Putamen (tissue), 1 donor: ENCODE data around the gene DAPK1.
A peak's percentile ranks its signal among the peaks of the same experiment; 100 is the strongest.

ENCODE experiments used
- DNase-seq: peaks from one replicate; pipeline ENCODE4 v3.0.0-alpha.2; 2016; ENCODE audit warnings: low spot score

The DAPK1 gene

DNA sequence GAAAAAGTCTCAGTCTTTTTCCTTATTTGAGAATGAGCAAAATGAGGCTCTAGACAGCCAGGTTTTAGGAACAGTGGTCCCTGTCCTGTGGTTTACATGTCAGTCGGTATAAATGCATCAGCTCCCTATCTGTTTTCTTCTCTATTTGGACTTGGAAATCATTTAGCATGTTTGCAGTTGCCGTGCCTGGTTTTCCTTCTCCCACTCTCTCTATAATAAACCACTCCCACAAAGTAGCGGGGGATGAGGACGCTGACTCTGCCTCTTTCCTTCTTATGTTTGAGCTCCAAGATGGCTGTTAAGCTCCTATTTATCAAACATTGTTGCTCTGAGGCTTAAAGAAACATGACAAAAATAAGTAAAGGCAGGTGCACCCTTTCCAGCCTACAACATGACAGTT, 171.1 kb downstream of the DAPK1 start:
- DNase-seq = no peak

DNA sequence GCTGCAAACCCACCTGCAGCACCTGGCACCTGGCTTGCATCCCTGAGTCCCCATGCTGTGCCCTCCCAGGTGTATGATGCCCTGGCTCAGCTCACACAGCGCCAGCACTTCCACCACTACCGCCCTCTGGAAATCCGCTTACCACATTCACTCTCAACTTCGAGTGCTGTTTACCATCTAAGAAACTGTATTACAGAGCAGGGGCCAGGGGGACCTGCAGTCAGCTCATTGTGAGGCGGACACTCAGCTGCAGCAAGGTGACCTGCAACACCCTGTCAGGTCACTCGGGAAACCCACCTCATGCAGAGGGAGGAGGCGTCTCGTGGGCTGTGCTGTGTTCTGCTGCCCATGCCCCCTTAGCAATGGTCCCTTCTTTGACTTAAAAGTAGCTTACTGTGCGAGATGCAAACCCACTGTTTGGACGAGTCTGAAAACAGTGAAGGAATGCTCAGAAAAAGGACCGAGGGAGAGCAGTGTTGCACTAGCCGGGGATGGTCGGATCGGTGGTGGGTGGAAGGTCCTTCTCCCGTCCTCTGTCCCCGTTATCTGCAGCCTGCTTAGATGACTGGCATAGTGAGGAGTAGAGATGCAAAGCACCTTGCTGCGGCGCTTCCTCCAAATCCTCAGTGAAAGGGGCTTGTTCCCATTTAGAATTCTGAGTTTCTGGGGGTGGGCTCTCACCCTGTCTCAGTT, 173.1 kb downstream of the DAPK1 start:
- DNase-seq = no peak

DNA sequence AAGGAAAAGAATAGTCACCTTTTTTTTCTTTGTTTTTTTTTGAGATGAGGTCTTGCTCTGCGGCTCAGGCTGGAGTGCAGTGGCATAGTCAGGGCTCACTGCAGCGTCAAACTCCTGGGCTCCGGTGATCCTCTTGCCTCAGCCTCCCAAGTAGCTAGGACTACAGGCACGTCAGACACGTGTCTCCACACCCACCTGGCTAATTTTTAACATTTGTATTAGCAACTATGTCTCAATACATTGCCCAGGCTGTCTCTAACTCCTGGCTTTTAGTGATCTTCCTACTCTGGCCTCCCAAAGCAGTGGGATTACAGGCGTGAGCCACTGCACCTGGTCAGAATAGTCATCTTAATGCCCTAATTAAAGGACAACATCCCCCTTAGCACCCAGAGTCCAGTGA, 173.8 kb downstream of the DAPK1 start:
- no peak for DNase-seq

DNA sequence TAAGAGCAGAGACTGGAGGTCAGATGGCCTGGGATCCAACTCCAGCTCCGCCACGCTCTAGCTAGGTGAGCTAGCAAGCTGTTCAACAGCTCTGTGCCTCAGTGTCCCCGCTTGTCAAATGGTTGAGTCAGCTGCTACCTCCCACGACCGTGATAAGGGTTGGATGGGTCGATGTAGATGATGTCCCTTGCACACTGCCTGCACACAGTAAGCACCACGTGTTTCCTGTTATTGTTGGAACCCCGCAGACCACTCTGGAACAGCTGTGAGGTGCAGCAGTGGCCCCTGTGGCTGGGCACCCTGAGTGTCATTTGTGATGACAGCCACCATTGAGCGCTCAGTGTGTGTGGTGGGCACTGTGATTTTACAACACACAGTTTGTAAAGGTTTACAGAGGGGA, 174.3 kb downstream of the DAPK1 start:
- no peak for DNase-seq

DNA sequence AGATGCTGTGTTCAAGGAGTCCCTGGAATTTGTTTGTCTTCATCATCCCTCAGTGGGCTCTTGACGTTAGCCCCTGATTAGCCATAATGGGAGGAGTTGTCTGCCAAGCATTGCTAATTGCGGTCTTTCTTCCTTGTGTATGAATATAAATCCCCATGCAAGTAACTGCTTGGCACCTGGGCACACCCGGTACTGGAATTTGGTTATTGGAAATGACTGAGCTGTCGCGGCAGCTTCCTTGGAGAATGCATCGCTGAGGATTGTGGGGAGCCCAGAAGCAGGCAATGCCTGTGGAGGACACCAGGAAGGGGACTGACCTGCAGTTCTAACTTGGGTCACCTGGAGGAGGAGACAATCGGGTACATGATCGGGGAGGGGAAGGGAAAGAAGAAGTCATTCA, 174.9 kb downstream of the DAPK1 start:
- DNase-seq = no peak

DNA sequence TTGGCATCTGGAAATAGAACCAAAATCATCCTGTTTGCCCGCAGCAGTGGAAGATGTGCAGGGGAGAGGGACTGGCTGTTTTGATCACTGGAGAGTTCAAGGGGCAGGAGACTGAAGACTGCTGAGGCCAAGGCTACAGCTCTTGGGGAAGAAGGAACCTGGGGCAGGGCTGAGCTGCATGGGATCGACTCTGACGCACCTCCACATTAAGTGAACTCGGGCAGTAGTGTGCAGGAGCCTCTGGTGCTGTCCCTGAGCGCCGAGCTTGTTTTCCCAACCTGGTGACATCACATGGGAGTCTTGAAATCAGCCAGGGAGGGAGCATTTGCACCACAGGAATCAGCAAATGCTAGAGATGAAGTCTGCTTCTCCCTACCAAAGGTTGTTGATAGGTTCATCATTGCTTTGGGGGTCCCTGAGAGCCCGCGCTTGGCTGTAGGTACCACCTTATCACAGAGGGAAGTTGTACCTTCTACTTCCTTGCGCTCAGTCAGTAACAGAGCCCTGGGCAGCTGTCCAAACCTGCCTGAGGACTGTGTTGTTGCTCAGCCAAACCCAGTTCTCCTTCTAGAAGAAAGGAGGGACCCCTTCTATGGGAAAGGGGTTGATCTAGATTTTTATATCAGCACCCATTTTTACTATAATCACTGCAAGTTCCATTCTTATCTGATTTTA, 175.9 kb downstream of the DAPK1 start:
- DNase-seq = no peak

DNA sequence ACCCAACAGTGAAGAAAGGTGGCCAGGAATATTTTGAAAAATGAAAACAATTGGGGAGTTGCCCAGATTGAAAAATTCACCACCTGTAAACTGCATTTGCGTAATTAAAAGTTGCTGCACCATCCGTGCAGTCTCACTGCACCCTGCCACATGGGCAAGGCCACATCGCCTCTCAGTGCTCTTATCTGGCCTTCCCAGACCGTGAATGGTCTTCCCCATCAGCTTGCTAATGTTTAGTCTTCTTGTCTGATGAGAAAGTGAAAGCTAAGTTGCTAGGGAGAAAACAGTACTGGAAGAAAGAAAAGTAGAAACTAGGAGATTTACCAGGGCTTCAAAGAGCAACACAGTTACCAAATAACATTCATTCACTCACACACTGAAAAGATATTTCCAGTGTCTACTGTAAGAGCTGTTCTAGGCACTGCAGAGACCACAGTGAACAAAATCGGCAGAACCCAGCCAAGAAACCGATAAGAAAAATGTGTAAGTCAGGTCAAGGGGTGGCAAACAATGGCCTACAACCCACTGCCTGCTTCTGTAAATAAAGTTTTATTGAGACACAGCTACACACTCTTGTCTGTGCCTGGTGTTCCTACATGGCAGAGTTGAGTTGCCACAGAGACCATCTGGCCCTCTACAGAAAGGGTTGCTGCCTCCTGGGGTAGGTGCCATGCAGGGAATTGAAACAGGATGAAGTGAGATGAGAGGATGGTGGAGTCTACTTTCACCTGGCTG, 177.1 kb downstream of the DAPK1 start:
- DNase-seq = no peak

DNA sequence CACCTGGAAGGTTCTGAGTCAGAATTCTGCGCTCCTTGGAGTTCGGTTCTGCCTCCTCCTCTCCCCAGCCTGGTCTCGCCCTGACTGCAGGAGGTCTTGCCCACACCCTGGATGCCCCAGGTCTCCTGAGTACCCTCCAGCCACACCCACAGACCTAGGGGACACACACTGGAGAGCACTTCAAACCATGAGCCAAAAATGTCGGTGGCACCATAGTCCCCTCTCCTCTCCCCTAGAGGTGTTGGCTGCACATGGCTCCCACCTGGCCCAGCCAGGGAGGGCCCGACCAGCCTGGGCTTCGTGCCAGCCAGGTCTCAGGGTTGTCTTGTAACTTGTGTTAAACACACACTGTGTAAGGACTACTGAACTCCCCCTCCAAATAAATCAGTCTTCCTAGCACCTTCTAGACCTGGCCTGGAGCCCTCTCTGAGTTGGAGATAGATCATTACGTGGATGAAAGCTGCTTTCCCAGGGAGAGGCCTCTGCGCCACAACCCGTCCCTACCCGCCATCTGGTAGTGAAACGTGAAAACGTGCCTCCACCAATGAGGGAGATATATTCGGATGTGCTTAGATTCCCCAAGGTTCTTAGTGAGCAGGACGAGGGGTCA, 178.3 kb downstream of the DAPK1 start:
- no peak for DNase-seq

DNA sequence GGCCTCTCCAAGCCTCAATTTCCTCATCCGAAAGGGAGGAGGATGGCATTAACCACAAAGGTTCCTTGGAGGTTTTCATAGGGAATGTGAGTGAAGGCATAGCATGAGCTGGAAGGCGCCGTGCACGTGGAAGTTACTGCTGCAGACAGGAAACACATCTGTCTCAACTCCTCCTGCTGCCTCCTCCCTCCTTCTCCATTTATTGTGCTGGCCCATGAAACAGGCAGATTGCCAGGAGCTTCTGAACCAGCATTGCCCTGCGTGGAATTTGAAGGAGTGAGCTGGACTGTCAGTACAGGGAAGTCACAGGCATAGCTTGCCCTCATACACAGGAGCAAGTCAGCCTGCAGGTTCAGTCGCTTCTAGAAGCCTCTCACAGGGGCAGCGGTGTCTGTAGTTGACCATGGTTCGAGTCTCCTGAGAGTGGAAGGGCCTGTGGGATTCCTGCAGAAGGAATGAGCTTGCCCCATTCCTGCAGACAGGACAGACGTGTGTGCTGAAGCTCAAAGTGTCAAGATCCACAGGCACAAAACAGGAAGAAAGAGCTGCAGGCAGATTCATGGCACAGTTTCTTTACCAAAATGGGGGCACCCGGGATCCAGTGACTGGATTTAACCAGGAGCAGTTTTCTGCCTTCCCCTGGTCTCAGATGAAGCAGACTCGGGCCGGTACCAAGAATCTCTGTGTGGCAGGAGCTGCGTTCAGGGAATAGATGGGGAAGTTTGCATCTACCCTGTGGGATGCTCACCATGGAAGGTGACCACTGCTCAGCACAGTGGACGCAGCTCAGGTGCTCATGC, 179.5 kb downstream of the DAPK1 start:
- DNase-seq = no peak

DNA sequence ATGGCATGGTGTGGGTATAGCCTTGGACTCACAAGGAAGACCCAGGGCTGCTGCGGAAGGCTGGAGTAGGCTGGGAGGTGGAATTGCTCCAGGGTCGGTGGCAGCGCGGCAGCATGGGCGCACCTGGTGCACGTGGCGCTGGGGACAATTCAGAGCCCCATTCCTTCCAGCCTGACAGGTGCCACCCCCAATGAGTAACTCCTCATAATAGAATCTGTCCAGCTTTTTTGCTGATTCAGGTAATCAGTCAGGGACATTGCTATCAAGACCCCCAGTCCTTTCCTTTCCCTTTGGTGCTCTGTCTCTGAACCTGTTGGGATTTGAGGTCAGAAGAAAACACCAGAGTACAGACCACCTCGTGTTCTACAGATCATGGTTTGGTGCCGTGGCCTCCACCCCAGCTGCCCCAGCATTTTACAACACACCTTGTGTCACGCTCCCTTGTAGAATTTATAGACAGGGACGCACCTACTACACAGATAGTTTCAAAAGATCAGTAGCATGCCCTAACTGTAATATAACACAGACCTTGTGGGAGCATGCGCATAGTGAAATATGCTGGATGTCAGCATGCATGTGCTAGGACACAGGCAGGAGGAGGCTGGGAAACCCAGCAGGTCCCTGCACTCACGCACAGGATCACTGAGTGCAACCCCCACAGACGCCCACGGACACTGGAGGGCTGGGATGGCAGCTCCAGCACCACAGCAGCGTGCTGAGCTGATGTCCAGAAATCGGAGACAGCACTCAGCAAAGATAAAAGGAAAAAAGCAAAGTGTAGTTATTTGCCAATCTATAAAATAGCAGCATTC, 180.3 kb downstream of the DAPK1 start:
- DNase-seq = no peak

DNA sequence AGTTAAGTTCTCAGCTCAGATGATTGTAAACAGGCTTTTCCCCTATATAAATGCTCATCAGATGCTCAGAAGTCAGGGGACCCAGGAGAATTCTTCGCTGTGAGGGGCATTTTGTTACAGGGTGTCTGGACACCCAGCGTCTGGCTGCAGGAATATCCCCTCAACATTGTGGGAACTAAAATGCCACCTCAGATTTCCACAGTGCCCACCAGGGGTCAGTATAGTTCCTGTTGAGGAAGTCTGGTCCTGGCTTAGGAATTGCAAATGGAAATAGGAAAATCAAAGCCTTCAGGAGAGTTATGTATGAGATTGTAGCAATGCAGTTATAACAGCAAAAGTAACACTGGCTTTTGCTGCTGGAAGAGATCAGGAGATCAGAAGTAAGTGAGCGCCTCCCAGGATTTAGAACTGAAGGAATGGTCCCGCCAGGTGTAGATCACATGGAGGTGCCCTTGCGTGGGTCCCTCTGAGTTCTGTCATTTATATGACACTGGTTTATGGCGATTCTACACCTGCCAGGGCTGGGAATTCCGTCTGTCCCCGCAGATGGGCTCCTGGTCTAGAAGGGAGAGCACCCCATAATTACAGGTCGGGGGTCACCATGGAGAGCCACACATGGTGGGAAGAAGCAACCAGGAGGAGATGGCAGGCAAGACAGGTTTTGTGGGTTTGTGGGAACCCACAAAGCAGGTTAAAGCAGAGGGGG, 181.1 kb downstream of the DAPK1 start:
- peak; percentile 52 for DNase-seq

DNA sequence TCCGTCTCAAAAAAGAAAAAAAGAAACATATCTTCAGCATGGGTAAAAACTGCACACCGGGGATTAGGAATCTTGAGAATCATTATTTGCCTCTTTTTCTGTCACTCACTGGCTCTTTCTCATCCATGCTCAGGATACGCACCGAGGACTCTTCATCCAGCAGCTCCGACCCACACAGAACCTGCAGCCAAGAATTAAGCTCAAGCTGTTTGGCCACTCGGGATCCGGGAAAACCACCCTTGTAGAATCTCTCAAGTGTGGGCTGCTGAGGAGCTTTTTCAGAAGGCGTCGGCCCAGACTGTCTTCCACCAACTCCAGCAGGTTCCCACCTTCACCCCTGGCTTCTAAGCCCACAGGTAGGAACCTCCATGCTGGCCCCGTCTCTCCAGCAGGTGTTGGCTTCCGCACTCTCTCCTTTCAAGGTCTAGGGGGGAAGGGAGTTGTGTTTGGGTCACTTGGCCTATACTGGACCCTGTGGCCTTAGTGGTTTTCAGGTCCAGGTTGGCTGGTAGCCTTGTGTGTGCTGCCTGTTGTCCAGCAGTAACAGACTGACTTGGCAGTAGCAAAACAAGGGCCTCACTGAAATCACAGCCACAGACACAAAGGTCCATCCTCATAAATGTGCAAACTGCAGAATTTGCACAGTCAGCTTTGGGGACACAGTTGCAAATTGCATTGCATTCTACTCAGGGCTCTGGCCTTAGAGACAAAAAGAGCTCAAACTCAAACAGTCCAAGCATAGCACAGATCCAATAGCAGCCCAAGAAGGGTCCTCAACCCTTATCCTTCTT, 183.8 kb downstream of the DAPK1 start:
- DNase-seq = no peak

DNA sequence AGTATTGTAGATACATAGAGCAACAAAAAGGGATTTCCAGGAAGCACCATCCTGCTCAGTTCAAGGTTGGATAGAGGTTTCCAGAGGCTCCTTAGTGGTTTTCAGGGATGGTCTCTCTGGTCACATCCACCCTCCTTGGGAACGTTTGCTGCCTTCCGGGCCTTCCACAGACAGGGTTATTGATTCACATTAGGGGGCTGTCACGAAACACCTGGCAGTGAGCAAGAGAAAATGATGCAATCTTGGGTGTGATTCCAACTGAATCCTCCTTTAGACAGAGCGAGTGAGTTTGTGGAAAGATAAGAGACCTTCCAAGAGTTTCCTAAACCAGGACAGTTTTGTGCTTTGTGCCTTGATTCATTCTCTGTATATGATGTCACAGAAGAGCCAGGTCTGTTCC, 184.4 kb downstream of the DAPK1 start:
- no peak for DNase-seq

DNA sequence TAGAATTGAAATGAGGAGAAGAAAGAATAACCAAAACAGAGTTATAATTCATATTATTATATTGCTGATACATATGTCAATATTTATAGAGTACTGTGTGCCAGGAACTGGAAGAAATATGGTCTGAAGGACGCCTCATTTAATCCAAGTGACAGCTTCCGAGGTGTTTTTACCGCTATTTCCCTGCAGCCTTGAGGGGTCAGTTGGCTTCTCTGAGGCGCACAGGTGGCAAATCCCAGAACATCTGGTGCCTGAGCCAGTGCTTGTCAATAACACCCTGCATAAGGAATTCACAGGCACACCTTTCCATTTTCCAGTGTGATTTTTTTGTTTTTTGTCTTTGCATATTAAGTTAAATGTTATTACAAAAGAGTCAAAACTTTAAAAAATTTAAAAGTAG, 185.0 kb downstream of the DAPK1 start:
- no peak for DNase-seq

DNA sequence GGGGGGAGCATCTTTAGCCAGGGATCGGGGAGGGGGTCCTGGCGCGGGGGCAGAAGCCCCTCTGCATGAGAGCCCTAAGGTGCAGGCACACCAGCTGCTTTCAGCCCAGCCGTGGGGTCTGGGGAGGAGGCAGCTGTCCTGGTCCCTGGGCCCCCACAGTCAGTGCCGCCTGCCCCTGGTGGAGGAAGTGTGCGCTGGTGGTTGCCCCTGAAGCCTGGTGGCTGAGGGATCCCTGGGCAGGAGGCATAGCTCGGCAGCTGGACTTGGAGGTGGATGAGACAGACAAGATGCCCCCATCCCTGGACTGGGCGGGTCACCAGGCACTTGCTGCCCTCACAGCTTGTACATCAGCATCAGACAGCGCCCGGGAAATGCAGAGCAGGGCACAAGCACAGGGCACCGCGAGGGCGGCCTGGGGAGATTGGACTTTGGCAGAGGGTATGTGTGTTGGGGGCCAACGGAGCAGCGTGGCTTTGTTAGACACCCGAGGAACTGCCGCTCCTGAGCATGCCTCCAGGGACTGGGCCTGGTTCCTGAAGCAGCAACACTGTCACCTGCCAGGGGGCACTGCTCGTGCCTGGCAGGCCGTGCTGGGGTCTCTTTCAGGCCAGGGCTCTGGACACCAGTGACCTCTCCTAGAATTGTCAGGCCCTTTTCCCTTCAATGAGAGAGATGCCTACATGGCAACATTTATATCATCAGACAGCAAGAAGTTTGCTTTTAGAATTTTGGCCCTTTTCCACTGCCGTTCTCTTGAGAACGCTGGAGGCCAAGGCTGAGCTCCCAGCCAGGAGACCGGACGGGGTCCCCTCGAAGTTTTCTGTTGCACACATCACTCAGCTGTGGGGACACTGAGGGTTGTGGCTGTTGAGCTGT, 186.3 kb downstream of the DAPK1 start:
- DNase-seq = no peak

DNA sequence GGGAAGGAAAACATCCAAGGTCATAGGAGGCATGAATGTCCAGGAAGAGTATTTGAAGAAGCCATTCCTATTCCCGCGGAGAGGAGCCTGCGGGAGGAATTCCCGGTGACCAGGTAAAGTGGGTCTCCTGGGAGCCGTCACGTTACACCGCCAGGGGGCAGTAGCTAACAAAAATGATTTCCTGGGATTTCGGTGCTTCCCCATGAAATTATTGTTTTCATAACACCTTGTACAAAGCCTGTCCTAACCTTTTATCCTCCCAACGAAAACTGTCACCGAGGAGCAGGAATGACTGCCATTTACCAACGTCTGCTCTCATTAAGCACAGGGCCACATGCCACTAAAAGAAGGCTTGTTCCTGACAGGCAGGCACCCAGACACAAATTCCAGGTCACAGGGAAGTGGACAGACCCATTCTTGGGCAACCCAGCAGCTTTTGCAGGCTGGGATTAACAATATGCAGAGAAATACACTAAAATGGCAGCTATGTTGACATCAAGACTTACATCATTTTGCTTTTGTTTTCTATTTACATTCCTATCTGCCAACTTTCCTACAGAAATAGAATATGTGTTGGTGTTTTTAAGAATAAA, 187.1 kb downstream of the DAPK1 start:
- no peak for DNase-seq

DNA sequence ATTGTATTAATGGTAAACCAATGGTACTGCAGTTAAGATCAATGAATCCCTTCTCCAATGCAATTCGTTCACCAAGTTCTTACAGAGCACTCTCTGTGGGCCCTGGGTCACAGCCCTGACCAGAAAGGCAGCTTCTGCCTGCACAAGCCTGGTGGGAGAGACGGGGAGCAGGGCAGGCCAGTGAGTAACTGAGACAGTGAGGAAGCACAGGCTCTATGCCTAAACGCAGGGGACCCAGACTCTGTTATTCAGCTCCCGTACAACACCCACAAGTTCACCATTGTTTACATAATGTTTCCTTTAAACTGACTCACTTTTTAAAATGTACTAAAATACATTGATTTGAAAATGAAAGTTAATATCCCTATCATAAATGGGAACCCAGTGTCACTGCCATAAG, 187.8 kb downstream of the DAPK1 start:
- DNase-seq = no peak

DNA sequence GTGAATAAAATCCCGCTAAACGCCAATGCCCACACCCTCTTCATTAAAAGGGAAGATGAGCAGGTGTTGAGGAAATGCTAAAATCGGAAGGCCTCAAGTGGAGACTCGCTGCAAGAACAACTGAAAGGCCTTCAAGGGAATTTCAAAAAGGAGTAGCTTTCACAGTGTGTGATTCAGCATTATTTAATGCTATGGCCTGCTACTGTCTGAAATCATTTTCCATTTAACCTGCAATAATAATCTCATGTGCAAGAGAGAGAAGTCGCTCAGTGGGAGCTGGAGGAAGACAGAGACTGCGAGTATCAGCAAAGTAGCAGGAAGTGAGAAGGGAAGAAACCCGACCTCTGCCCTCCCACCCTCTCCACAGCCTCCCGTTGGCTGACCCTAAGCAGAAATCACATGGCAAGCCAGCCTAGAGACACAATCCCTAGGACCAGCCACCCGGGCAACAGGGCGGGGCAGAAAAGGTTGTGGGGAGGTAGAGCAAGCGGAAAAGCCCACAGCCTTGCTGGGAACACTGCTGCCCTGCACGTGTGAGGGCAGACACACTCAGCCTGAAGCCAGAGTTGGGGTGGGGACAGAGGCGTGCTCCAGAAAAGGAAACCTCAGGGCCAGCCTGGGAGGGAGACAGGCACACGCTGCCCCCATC, 188.3 kb downstream of the DAPK1 start:
- DNase-seq = no peak
